Measurements from ENCODE around the gene OPCML.
A peak's percentile ranks its signal among the peaks of the same experiment; 100 is the strongest.

The OPCML gene

GRCh38 chr11:133081020-133081419 lies 451.3 kb downstream of the OPCML start:
- Histone ChIP-seq H3K27me3 (ENCODE audit: insufficient read depth, low read length) (no peaks in the 10 kb centered on the region; the same call in 1 of the 2 replicates), H3K4me2 (ENCODE audit: low read length) (no peak overlapping the region), H3K4me1 (ENCODE audit: insufficient read depth, low read length, severe bottlenecking) (no peaks in the 10 kb centered on the region), H3K27ac (ENCODE audit: low read depth, low read length, poor library complexity, severe bottlenecking) (no peak overlapping the region), H2AFZ (ENCODE audit: low read length) (no peak overlapping the region), H3K79me2 (ENCODE audit: insufficient read depth, low read length) (no peaks in the 10 kb centered on the region), H3K4me3 (ENCODE audit: low read depth, low read length, poor library complexity, severe bottlenecking) (no peak overlapping the region), H3K9me3 (ENCODE audit: low read length) (no peaks in the 10 kb centered on the region), H3K9ac (ENCODE audit: low read length) (no peak overlapping the region), H4K20me1 (ENCODE audit: insufficient read depth, low read length) (no peaks in the 10 kb centered on the region), H3K36me3 (ENCODE audit: insufficient read depth, low read length) (no peaks in the 10 kb centered on the region), H3F3A (ENCODE audit: insufficient read depth, low read length) (no peaks in the 10 kb centered on the region), H3K9me2 (ENCODE audit: low read depth, low read length) (no peaks in the 10 kb centered on the region)
- TF ChIP-seq EZH2 (IDR thresholded peaks at IDR 0.05; ENCODE audit: borderline replicate concordance, low read length) (no peak), CTCF (IDR thresholded peaks at IDR 0.05; ENCODE audit: low read length) (no peak)

DNA sequence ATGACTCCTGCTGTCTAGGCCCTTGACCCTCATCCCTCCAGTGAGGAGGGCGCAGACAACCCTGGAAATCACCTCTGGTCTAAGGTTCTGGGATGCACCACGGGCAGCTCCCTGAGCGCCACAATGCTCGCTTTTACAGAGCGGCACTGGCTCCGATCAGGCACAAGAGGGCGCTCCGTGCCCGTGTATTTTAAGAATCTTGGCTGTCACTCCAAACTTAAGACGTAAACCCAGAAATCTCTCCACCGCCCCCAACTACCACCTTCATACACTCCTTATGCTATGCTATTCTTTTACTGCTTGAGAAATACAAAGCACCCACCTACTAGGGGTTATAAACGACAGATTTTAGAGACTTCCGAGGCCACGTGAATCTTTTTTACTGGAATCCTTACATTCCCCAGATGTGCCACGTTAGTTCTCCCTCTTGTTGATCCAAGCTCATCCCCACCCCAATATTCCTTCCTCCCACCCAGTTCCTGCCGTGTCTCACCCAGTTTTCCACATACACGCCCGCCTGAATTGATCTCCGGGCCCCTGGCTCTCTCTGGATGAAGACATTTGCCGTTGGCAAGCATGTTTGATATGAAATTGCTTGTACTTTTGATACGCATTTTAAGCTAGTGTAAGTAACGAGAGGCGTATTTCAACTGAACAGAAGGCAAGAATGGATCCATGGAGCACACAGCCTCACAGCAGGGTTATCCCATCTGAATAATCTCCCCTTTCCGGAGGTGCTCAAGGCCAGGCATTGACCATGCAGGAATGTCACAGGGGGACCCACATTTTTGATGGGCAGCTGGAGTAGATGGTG lies 453.5 kb downstream of the OPCML start:
- H3K27me3 ChIP-seq (ENCODE audit: insufficient read depth, low read length) = no peaks in the 10 kb centered on the region; the same call in 1 of the 2 replicates
- H3K4me3 ChIP-seq (ENCODE audit: low read depth, low read length, poor library complexity, severe bottlenecking) = no peak overlapping the region
- no peak overlapping the region for H3K9ac ChIP-seq (ENCODE audit: low read length)
- no peaks in the 10 kb centered on the region for H4K20me1 ChIP-seq (ENCODE audit: insufficient read depth, low read length)
- no peaks in the 10 kb centered on the region for H3K4me1 ChIP-seq (ENCODE audit: insufficient read depth, low read length, severe bottlenecking)
- no peak overlapping the region for H3K4me2 ChIP-seq (ENCODE audit: low read length)
- H2AFZ ChIP-seq (ENCODE audit: low read length) = no peak overlapping the region
- H3K9me2 ChIP-seq (ENCODE audit: low read depth, low read length) = no peaks in the 10 kb centered on the region
- TF ChIP-seq CTCF (IDR thresholded peaks at IDR 0.05; ENCODE audit: low read length) = peak; percentile 57
- TF ChIP-seq EZH2 (IDR thresholded peaks at IDR 0.05; ENCODE audit: borderline replicate concordance, low read length) = no peak
- H3K36me3 ChIP-seq (ENCODE audit: insufficient read depth, low read length) = no peaks in the 10 kb centered on the region
- no peaks in the 10 kb centered on the region for H3K79me2 ChIP-seq (ENCODE audit: insufficient read depth, low read length)
- H3K9me3 ChIP-seq (ENCODE audit: low read length) = no peaks in the 10 kb centered on the region
- no peak overlapping the region for H3K27ac ChIP-seq (ENCODE audit: low read depth, low read length, poor library complexity, severe bottlenecking)
- no peaks in the 10 kb centered on the region for H3F3A ChIP-seq (ENCODE audit: insufficient read depth, low read length)

DNA sequence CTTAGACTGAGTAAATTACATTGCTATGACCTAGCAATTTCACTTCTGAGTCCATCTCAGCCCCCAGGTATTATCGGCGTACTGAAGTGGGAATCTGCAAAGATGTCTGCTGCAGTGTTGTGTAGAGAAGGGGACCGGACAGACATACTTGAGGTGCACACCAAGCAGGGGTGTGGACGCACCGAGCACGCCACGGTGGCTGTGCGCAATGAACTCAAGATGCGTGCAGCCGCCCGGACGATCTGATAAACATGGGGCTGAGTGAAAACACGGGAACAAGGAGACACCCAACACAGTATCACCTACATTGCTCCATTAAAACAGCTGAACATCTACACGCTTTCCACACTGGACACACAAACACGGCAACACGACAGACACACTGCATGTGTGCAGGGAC lies 454.3 kb downstream of the OPCML start:
- H3K9ac ChIP-seq (ENCODE audit: low read length) = no peak overlapping the region
- TF ChIP-seq CTCF (IDR thresholded peaks at IDR 0.05; ENCODE audit: low read length) (no peak), EZH2 (IDR thresholded peaks at IDR 0.05; ENCODE audit: borderline replicate concordance, low read length) (no peak)
- H3F3A ChIP-seq (ENCODE audit: insufficient read depth, low read length) = no peaks in the 10 kb centered on the region
- no peaks in the 10 kb centered on the region for H3K36me3 ChIP-seq (ENCODE audit: insufficient read depth, low read length)
- no peaks in the 10 kb centered on the region for H4K20me1 ChIP-seq (ENCODE audit: insufficient read depth, low read length)
- no peaks in the 10 kb centered on the region for H3K4me1 ChIP-seq (ENCODE audit: insufficient read depth, low read length, severe bottlenecking)
- no peak overlapping the region for H2AFZ ChIP-seq (ENCODE audit: low read length)
- H3K79me2 ChIP-seq (ENCODE audit: insufficient read depth, low read length) = no peaks in the 10 kb centered on the region
- H3K27ac ChIP-seq (ENCODE audit: low read depth, low read length, poor library complexity, severe bottlenecking) = no peak overlapping the region
- H3K27me3 ChIP-seq (ENCODE audit: insufficient read depth, low read length) = no peaks in the 10 kb centered on the region; the same call in 1 of the 2 replicates
- no peaks in the 10 kb centered on the region for H3K9me3 ChIP-seq (ENCODE audit: low read length)
- no peak overlapping the region for H3K4me3 ChIP-seq (ENCODE audit: low read depth, low read length, poor library complexity, severe bottlenecking)
- no peak overlapping the region for H3K4me2 ChIP-seq (ENCODE audit: low read length)
- no peaks in the 10 kb centered on the region for H3K9me2 ChIP-seq (ENCODE audit: low read depth, low read length)

Measured in OCI-LY1 (cell line).